ENCODE measurements around the gene NT5DC3.

DNA sequence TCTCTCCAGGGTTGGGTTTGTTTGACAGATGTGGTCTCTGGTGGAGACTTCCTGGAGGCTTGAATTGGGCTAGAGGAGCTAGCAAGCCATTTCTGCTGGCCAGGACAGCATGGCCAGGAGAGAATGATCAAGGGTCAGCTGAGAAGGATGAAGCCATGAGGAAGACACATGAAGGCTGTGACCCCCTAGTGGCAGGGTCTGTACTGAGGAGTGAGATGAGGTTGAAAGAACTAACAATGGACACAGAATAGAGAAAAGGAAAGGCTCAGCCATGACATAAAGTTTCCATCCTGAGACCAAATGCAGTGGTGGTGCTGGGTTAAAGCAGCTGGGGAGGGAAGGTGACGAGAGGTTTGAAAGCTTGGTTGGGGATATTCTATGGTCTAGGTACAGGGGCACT is 89.9 kb downstream of the NT5DC3 start:
- TF ChIP-seq, protein P1, sequence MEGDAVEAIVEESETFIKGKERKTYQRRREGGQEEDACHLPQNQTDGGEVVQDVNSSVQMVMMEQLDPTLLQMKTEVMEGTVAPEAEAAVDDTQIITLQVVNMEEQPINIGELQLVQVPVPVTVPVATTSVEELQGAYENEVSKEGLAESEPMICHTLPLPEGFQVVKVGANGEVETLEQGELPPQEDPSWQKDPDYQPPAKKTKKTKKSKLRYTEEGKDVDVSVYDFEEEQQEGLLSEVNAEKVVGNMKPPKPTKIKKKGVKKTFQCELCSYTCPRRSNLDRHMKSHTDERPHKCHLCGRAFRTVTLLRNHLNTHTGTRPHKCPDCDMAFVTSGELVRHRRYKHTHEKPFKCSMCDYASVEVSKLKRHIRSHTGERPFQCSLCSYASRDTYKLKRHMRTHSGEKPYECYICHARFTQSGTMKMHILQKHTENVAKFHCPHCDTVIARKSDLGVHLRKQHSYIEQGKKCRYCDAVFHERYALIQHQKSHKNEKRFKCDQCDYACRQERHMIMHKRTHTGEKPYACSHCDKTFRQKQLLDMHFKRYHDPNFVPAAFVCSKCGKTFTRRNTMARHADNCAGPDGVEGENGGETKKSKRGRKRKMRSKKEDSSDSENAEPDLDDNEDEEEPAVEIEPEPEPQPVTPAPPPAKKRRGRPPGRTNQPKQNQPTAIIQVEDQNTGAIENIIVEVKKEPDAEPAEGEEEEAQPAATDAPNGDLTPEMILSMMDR (IDR thresholded peaks at IDR 0.05), result no peak
- TF ChIP-seq POLR2A (IDR thresholded peaks at IDR 0.05), result no peak
